ENCODE measurements around the gene NMRK2.

GRCh38 chr19:3981373-3981735 is 48.5 kb downstream of the NMRK2 start:
- TF ChIP-seq, protein P1, sequence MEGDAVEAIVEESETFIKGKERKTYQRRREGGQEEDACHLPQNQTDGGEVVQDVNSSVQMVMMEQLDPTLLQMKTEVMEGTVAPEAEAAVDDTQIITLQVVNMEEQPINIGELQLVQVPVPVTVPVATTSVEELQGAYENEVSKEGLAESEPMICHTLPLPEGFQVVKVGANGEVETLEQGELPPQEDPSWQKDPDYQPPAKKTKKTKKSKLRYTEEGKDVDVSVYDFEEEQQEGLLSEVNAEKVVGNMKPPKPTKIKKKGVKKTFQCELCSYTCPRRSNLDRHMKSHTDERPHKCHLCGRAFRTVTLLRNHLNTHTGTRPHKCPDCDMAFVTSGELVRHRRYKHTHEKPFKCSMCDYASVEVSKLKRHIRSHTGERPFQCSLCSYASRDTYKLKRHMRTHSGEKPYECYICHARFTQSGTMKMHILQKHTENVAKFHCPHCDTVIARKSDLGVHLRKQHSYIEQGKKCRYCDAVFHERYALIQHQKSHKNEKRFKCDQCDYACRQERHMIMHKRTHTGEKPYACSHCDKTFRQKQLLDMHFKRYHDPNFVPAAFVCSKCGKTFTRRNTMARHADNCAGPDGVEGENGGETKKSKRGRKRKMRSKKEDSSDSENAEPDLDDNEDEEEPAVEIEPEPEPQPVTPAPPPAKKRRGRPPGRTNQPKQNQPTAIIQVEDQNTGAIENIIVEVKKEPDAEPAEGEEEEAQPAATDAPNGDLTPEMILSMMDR (IDR thresholded peaks at IDR 0.05; ENCODE audit: insufficient read depth, low read depth, low read length): no peak
- TF ChIP-seq EZH2 (IDR thresholded peaks at IDR 0.05; ENCODE audit: insufficient read depth, low read length): no peak

Measured in astrocyte (in vitro differentiated cells and primary cell).